ENCODE data around the gene GEMIN4.

DNA sequence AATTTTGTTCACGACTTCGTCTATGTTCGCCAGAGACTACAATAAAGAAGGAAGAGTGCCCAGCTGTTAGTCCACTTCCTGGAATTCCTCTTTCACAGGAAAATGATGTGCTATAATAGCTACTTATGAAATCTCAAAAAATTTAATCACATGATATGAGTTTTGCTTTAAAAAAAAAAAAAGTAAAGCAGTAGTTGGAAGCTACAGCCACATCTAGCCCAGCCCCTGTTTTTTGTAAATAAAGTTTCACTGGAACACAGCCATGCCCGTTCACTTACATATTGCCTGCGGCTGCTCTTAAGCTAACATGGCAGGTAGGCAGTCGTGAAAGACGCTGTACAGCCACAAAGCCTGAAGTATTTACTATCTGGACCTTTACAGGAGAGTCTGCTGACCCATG lies 52.7 kb downstream of the GEMIN4 start:
- TF ChIP-seq, protein P1, sequence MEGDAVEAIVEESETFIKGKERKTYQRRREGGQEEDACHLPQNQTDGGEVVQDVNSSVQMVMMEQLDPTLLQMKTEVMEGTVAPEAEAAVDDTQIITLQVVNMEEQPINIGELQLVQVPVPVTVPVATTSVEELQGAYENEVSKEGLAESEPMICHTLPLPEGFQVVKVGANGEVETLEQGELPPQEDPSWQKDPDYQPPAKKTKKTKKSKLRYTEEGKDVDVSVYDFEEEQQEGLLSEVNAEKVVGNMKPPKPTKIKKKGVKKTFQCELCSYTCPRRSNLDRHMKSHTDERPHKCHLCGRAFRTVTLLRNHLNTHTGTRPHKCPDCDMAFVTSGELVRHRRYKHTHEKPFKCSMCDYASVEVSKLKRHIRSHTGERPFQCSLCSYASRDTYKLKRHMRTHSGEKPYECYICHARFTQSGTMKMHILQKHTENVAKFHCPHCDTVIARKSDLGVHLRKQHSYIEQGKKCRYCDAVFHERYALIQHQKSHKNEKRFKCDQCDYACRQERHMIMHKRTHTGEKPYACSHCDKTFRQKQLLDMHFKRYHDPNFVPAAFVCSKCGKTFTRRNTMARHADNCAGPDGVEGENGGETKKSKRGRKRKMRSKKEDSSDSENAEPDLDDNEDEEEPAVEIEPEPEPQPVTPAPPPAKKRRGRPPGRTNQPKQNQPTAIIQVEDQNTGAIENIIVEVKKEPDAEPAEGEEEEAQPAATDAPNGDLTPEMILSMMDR (conservative IDR thresholded peaks at IDR 0.05 in 1 of 2, IDR thresholded peaks at IDR 0.05 in 1 of 2; ENCODE audit: low read depth in 1 of 2, low read length in 2 of 2) = no peak
- no peak for TF ChIP-seq EZH2 (IDR thresholded peaks at IDR 0.05; ENCODE audit: low read length, missing control alignments)
